Activated effector memory CD4-positive, alpha-beta T cell treated with Interleukin-2 at 50 U/mL for 16 hours (primary cell): ENCODE results near the gene ANKS3.

Experiments used
- DNase-seq: peaks from one replicate; pipeline ENCODE4 v3.0.0-alpha.2; 2020

The ANKS3 gene

DNA sequence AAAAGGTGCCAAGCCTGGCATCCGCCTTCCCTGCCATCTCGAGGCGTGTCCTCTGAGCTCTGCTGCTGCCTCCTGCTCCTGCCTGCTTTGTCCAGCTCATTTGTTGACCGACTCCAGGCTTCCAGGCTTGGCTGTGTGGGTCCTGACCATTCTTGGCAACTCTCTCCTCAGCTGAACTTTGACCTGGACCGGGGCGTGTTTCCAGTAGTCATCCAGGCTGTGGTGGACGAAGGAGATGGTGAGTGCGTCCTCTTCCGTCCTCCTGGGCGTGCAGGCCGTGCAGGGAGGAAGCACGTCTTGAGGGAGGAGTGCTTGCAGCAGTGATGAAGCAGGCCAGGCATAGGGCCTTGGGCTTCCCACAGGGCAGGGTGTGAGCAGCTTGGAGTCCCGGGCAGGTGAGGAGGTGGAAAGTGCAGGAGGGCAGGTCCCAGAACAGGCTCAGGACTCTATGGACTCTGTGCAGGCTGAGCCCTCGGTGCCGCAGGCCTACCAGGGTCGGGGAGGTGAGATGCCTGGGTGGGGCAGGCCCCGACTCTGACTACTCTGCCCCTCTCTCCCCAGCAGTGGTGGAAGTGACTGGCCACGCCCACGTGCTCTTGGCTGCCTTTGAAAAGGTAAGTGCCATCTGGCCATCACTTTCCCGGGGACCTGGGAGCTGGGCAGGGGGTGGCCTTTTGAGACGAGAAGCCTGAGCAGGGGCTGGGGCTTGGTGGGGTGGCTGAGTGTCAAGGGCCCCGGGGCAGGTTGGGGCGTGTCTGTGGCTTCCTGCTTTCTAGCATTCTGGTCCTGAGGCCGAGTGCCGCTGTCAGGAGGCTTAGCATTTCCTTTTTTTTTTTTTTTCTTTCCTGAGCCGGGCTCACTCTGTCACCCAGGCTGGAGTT lies 69.3 kb downstream of the ANKS3 start:
- DNase-seq = peak; percentile 63

DNA sequence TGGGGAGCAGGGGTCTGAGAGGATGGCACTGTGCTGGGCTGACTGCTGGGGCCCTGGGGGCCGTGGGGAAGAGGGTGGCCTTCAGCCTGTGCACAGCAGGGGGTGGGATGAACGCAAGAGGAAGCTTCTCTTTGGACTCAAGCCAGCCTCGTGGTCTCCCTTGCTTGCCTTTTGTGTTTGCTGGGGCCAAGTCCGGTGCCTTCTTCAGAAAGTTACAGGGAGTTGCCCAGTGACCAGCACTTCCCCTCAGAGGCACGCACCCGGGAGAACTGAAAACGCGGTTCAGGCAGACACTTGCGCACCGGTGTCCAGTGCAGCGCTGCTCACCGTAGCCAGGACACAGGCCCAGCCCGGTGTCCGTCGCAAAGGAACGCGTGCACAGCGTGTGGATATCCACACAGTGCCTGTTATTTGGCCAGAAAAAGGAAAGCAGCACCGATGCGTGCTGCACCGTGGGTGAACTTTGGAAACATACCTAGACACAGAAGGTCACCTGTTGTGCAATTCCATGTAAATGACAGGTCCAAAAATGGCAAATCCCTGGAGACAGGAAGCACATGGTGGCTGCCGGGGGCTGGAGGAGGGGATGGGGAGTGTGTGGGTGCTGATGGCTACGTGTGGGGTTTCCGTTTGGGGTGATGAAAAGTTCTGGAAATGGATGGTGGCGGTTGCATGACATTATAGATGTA lies 70.2 kb downstream of the ANKS3 start:
- no peak for DNase-seq

DNA sequence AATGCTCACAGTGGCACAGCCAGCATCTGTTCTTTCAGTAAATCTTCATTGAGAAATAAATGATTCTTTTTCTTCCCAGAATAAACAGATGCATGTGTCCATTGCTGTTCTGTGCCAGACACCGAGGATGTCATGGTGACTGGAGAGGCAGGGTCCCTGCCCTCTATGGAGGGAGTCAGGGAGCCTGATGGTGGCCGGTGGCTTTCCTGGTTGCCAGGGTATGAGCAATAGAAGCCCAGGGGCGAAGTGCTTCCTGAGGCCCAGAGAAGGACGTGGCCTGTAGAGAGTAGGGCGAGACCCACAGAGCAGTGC lies 70.7 kb downstream of the ANKS3 start:
- no peak for DNase-seq

DNA sequence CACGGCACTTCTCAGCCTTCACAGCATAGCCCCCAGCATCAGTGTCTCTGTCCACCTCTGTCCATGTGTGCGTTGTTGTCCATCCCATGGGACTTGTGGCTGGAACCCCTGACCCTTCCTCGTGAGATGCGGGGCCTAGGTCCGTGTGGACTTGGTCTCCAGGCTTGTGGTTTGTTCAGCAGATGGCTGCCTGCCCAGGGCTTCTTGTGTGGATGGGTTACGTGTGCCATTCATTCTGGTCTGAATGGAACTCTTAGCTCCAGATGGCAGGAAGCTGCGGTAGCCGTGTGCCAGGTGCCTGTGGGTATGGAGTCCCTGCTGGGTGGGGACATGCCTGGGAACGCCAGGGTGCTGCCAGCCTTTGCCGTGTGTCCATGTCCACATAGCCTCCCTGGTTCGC lies 72.4 kb downstream of the ANKS3 start:
- DNase-seq = no peak

DNA sequence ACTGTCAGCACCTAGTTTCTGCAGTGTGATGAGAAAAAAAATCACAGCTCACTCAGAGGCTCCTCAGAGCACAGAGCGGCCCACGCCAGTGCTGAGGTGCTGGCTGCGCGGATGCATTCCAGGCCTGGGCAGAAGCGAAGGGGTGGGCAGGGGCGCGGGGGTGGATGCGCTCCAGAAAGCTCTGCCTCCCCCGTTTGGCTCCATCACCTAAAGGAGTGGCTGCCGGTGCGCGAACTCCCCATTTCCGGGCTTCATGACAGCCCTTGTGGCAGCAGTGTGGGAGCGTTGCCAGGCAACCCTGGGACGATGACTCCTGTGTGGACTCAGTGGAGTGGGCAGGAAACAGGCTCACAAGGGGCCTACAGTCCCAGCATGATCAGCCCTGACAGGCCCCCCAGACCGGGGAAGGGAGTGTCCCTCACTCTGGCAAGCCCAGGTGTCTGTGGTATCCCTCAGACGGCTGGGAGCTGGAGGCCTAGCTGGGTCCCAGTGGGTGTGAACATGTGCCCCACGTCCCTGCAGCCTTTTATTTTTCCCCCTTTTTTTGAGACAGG lies 73.5 kb downstream of the ANKS3 start:
- DNase-seq = peak; percentile 19

DNA sequence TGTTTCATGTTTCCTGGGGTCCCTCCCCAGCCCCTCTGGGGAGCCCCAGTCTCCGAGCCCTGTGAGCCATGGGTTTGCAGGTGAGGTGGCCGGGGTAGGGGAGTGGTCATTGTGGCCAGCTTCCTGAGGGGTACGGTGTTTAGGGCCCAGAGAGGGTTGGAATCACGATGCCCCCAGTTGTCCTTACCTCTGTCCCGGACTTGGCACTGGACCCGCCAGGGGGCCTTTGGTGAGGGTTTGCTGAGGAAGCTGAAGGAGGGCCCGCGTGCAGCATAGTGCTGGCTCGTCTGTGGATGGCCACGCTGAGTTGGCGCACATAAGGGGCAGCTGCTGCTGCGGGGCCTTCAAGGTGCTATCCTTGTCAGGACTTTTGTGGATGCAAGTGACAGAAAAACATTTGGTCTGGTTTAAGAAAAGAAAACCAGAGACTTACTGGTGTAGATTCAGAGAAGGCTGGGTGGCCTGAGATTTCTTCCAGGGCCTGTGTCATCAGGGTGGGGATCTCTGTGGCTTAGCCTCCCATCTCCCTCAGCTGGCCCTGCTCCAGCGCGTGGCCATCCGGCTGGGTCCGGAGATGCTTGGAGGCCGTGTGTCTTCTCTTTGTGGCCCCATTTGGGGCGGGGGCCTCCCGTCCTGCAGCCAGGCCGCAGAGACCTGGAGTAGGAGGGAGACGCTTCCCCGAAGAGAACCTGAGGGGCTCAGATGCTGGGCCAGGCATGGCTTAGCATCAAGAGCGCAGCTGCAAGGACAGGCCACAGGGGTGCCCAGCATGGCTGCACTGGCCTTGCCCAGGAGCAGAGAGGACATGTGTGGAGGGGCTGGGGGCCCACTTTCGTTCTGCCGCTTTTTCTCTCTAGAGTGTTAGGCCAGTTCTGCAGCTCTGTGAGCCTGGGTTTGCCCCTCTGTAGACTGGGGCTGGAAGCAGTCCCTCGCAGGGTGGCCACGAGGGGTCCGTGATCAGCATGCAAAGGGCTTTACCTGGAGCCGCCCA lies 74.4 kb downstream of the ANKS3 start:
- DNase-seq = no peak

DNA sequence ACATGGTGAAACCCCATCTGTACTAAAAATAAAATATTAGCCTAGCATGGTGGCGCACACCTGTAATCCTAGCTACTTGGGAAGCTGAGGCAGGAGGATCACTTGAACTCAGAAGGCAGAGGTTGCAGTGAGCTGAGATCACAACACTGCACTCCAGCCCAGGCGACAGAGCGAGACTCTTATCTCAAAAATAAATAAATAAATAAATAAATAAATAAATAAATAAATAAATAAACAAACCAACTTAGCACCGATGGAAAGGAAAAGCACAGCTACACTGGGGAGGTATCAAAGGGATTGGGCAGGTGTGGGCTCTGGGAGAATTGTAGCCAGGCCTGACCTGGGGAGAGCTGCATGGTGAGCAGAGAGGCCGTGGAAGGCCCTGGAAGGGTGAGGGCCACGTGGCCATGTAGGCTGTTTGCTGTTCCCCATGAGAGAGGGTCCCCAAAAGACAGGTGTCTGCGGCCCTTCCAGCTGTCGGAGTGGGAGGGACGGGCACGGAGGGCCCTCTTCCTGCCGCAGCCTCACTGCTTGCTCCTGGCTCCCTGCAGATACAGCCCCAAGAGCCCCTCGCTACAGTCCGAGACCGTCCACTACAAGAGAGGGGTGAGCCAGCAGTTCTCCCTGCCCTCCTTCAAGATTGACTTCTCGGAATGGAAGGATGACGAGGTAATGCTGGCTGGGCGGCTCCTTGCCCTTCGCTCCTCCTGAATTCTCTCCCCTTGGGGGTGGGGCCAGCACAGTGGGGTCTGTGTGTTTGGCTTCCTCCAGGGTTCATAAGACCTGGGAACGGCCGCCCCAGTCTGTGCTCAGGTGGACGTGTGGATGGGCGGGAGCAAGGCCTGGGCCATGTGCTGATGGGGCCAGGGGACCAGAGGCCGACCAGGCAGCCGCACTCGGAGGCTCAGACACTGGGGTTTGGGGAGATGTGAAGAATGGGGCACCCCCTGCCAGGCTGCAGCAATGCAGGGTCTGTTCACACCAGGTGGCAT lies 77.1 kb downstream of the ANKS3 start:
- no peak for DNase-seq

DNA sequence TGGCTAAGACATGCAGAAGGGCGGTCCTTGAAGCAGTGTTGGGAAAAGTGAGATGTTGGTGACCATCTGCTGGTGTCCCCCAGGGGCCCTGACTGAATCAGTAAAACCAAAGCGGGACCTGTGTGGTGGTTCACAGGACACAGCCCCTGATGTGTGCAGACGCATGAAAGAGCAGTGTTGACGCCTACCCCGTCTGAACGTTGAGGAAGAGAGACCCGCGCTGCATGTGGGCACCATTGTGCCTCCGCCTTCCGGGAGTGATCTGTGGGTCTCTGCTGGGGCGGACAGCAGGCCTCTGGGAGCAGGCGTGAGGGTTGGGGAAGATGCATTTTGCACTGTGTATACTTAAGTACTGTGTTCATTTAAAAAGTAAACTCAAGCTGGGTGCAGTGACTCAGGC lies 77.8 kb downstream of the ANKS3 start:
- DNase-seq = no peak

DNA sequence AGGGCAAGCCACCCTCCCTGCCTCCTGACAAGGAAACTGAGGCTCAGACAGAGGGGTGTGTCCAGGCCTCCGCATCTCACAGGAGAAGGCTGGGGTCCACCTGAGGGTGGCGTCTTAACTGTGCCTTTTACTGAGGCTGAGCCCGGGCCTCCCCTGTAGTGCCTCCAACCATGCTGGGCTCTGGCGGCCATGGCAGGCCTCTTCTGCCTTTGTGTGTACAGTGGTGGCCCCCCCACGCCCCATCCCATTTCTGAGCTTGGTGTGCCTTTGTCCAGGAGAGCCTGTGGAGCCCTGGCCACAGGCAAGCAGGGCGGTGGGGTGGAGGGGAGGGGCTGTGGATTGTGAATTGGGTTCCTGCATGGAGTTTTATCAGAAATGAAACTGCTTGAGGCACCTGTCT lies 78.3 kb downstream of the ANKS3 start:
- no peak for DNase-seq

DNA sequence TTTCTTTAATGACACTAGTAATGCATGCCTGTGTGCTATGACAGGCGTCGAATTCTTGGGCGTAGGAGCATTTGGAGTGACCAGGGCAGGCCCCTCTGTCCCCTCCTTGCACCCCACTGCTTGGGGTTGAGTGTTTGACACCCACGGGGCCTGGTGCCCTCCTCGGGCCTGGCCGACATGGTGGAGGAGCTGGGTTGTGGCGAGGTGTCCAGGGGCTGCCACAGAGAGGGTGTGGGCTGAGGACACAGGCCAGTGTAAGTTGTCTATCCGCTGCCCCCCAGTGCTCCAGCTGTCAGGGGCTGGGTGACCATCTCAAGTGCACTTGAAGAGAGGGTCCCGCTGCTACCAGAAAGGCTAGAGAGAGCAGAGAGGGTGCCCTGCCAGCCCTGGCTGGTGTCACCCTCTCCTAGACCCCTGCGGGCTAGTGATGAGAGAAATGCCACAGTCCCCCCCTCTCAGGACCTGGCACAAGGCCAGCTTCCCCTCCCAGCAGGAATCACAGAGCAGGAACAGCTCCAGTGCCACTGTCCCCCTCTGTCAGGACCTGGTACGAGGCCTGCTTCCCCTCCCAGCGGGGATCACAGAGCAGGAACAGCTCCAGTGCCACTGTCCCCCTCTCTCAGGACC lies 79.0 kb downstream of the ANKS3 start:
- no peak for DNase-seq

DNA sequence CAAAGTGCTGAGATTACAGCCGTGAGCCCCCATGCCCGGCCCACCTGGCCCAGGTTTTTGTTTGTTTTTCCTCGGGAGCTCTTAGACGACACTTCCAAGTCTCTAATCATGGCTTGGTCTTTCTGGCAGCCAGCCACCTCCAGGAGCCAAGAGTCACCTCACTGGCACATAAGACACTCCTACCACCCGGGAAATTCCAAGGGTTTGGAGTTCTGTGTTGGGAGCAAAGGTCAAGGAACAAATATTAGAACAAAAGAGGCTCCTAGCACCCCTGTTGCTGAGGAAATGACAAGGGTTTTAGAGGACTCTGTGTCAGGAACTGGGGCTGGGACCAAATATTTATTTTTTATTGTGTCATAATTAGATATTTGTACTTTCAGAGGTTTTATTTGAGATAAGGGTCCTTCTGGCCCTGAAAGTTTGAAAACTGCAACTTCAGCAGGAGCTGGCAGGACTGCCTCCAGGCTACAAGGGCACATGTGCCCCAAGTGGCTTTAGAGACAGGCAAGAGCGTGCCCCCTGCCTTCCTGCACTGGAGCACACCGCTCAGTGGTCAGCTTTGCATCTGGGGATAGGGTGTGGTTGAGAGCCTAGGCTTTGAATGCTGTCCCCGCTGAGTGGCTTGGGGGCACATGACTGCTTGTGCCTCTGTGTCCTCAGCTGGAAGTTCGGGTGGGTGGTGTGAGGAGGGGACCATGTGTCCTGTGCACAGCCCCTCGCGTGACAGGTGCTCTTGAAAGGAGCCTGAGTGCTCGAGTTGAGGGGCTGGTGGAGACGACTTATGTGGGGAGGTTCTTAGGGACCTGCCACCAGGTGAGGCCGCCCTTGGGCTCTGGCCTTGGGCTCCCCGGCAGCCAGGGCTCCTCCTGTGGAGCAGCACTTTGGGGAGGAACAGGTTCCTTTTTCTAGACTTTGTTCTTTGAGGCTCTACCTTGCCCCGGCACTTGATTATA lies 79.8 kb downstream of the ANKS3 start:
- DNase-seq = no peak

DNA sequence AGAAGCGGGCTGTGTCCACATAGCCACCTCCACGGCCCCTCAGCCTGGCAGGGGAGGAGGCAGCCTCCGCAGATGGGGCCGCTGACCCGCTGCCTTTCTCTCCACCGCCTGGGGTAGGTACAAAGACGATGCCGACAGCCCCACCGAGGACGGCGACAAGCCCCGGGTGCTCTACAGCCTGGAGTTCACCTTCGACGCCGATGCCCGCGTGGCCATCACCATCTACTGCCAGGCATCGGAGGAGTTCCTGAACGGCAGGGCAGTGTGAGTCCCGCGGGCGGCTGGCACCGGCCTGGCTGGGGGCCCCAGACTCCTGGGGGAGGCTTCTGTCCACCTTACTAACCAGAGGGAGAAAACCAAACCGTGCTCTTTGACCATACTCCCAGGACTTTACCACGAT lies 81.5 kb downstream of the ANKS3 start:
- DNase-seq = no peak

DNA sequence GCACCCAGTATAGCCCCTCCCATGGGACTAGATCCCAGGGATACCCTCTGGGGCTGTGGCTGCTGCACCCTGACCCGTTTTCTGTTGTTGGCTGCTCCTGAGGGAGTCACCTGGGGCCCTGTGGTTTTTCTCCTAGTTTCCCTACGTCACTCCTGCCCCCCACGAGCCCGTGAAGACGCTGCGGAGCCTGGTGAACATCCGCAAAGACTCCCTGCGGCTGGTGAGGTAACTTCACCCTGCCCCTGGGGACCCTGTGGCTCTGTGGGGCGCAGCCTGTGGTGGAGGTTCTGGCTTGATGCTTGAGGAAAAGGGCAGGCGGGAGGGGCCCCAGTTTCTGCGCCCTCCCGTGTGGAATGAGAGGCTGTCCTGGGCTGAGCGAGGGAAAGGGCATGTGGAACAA lies 82.2 kb downstream of the ANKS3 start:
- no peak for DNase-seq

DNA sequence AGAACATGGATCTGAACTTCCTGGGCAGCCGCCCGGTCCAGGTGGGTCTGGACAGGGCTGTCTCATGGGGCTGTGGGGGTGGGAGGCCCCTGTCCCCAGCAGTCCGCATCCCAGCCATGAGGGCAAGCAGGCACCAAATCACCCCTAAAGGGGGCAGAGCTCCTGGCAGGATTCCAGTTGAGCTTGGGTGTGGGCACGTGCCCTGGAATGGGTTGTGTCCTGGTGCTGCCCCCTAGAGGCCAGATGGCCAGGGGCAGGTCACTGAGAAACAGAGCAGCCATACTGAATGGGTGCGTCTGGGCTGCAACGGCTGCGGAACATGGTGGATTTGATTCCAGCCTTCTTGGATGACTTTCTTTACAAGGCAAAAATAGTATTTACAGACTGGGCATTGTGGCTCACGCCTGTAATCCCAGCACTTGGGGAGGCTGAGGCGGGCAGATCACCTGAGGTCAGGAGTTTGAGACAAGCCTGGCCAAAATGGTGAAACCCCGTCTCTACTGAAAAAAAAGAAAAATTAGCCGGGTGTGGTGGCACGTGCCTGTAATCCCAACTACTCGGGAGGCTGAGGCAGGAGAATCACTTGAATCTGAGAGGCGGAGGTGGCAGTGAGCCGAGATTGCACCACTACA lies 83.5 kb downstream of the ANKS3 start:
- peak; percentile 55 for DNase-seq

DNA sequence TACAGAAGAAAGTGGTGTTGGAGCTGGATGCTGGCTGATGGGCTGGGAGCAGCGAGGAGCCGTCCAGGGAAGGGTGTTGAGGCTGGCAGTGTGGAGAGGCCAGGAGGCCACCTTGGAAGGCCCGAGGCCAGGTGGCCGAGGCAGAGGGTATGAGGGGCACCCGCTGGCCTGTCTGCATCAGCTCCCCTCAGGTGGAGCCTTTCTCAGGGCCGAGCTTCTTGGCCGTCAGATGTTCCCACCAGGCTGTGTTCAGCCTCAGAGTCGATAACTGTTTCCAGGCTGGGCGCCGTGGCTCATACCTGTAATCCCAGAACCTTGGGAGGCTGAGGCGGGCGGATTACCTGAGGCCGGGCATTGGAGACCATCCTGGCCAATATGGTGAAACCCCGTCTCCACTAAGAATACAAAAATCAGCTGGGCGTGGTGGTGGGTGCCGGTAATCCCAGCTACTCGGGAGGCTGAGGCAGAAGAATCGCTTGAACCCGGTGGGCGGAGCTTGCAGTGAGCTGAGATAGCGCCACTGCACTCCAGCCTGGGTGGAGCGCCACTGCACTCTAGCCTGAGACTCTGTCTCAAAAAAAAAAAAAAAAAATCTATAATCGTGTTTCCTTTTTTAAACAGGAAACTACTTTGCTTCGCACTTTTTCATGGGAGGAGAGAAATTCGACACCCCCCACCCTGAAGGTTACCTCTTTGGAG lies 84.2 kb downstream of the ANKS3 start:
- DNase-seq = no peak

DNA sequence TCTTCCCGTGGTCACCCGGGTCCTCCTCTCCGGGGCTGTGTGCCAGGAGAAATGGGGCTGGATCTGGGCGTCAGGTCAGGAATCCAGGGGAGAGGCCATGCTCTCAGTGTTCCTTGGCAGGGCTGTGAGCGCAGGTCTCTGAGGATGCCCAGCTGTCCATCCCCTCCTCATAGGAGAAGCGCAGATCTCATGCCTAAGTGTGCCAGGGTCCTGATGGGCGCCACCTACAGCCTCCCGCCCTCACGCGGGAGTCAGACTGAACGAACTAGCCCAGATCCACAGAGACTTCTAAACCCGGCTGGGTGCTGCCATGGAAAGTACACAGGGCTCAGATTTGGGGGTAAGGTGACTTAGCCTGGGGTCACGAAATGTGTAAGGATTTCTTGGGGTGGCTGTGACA lies 85.2 kb downstream of the ANKS3 start:
- no peak for DNase-seq

DNA sequence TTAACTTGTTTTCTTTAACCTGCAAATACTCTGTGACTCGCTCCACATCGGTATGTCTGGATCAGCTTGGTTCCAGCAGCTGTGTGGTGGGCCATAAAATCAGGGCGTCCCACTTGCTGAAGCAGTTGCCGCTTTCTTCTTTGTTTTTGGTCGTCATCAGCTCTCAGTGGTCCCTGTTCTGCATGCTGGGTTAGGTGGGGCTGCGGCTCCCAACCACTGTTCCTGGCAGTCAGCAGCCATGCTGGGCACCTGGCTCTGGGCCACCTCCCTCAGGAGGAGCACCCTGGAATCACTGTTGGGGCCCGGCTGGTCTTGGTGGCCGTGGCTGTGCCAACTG lies 86.5 kb downstream of the ANKS3 start:
- DNase-seq = no peak

DNA sequence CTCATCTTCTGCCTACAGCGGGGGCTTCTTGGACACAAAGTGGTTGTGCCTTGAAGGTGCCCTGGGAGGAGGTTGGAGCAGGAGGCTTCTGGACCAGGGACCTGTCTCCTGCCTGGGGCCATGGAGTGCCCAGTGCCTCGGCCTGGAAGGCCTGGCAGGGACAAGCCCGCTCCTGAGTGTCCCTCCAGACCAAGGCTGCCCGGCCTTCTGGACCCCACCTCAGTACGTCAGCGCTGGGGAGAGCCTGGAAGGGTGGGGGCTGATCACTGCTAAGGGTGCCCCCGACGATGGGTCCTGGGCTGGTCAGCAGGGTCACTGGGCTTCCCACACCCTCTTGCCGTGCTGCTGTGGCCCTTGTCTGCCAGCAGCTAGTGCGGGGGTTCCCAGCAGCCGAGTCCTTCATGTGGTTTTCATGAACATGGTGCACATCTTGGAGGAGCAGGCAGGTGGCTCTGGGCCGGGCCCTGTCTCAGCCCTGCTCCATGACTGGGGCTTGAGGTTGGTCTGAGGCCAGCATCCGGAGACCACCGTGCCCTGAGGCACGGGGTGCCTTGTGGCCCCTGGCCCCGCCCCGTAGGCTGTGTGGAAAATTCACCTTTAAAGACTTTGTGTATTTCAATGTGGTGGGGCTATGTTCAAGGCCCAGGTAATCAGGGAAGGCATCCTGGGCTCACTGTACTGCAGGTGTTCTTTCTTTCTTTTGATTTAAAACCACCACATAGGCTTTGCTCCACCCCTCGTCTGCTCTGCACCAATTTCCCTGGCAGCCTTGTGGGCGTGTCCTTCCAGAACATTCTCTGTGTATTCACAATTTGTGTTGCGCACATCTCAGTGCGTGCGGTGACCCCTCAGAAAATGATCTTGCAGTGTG lies 87.1 kb downstream of the ANKS3 start:
- DNase-seq = no peak
